Ovary (tissue), 9 donors: ENCODE results near the gene CHD5. TPM values are rescaled to one million over a fixed set of nuclear protein-coding genes. Genes with fewer than 3 reads are reported as not detected.

Source experiments
- DNase-seq, 5 donors: peaks; one replicate each; pipeline ENCODE4 v3.0.0-alpha.2; 2019 to 2020
- H3K27ac ChIP-seq, 2 donors: fragments of 200-600 bp; one replicate each; pipeline versions ENCODE4 v1.5.1 to v1.8.0; 2019 to 2022
- H3K27me3 ChIP-seq: fragments of 200-600 bp; one replicate; pipeline ENCODE4 v1.8.0; 2022
- H3K36me3 ChIP-seq: fragments of 200-600 bp; sonication (generic); one replicate; pipeline ENCODE4 v1.5.1; 2019
- H3K4me1 ChIP-seq: one replicate; pipeline ENCODE4 v1.8.1; 2013; ENCODE audit warnings: mild to moderate bottlenecking, moderate library complexity; ENCODE audit not compliant: insufficient read depth
- H3K4me3 ChIP-seq: fragments of 200-600 bp; sonication (generic); one replicate; pipeline ENCODE4 v1.5.1; 2017
- H3K9me3 ChIP-seq, 2 donors: fragments of 200-600 bp in 1 of 2; sonication (generic) in 1 of 2; one replicate each; pipeline versions ENCODE4 v1.5.1 to v1.8.1; 2013 to 2019; ENCODE audit warnings: mild to moderate bottlenecking in 1 of 2, moderate library complexity in 1 of 2
- EP300 ChIP-seq: sonication (generic); formaldehyde crosslinking; IDR thresholded peaks from one replicate; pipeline ENCODE4 v1.6.1; 2017; ENCODE audit warnings: antibody characterized with exemption
- POLR2A ChIP-seq: fragments of 450-650 bp; IDR thresholded peaks from one replicate; pipeline ENCODE4 v1.6.1; 2017; ENCODE audit warnings: antibody characterized with exemption, mild to moderate bottlenecking, moderate library complexity
- WGBS, 3 donors: extraction: QIAGEN DNeasy Blood & Tissue Kit in 1 of 3; methylation state at CpG; one replicate each; pipeline versions ENCODE4 v1.1.5 to v1.1.7; 2013 to 2017; 5-methylcytosine and 5-hydroxymethylcytosine counted together
- intact Hi-C, 4 donors: fragments of 100-400 bp; cut with DNase I; formaldehyde crosslinking; loops; one replicate each; pipeline versions ENCODE4 v1.11.0 to v1.15.1; 2022 to 2023
- polyA plus RNA-seq, 2 donors: library from polyadenylated mRNA; stranded (reverse); fragments of 200-250 nt in 1 of 2; fragments of 350-450 nt in 1 of 2; fragmentation: Illumina TruSeq in 1 of 2; extraction: RNeasy Lipid Tissue Mini Kit (QIAGEN cat#74804) in 1 of 2; gene quantifications; one replicate each; pipeline ENCODE4 v1.2.3, GENCODE V29; 2013 to 2014
- total RNA-seq, 7 donors: library from RNA; depleted of rRNA in 2 of 7; stranded (reverse); fragments of >200 nt in 2 of 7; fragmentation: NEBNext Ultra II Directional in 3 of 7; extraction: Animal tissue kit (Norgen Biotek cat#: 25700) in 3 of 7; gene quantifications; one replicate each; pipeline versions ENCODE4 v1.1.0 to v1.2.4, GENCODE V29; 2016 to 2023
- TF ChIP-seq, protein P1 (sequence below), 3 donors: fragments of 450-650 bp in 2 of 3; fragments of 200-600 bp in 1 of 3; IDR thresholded peaks; one replicate each; pipeline versions ENCODE4 v1.5.1 to v1.8.0; 2016 to 2022; ENCODE audit warnings: antibody characterized with exemption in 3 of 3, mild to moderate bottlenecking in 1 of 3
- donor health status: DM: no; HTN: no; CAD: no; lungs with moderate emphysema.
- donor health status: DM: no; HTN: no; CAD: no.
- donor health status: Bipolar disorder and iron deficiency.
- donor health status: DM: yes; HTN: yes; CAD: no.
- donor health status: DM: no; HTN: no; CAD: no.
- donor health status: DM: yes; HTN: yes; CAD: no.

The CHD5 gene
- total and polyA plus RNA-seq, 9 donors: under 0.01 to 0.54 (median 0.23) TPM

DNA sequence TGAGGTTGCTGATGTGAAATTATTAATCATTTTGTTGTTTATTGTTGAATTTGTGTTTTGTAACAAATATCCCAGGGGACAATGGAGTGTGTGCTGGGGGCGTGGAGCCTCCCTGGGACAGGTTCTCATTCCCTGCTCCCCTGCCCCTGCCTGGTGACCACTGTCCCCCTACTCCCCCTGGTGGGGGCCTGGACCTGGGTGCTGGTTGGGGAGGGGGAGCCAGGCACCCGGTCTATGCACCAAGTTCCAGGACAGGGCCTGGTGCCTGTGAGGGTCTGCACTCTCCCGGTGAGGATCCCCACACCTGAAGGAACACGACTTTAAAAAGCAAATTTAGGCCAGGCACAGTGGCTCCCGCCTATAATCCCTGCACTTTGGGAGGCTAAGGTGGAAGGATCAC, 42.4 kb downstream of the CHD5 start:
- no peaks in the 10 kb centered on the region for H3K36me3 ChIP-seq
- H3K27ac ChIP-seq: no peak overlapping the region
- no peaks in the 10 kb centered on the region for H3K27me3 ChIP-seq
- TF ChIP-seq POLR2A: no peak
- TF ChIP-seq, protein P1, sequence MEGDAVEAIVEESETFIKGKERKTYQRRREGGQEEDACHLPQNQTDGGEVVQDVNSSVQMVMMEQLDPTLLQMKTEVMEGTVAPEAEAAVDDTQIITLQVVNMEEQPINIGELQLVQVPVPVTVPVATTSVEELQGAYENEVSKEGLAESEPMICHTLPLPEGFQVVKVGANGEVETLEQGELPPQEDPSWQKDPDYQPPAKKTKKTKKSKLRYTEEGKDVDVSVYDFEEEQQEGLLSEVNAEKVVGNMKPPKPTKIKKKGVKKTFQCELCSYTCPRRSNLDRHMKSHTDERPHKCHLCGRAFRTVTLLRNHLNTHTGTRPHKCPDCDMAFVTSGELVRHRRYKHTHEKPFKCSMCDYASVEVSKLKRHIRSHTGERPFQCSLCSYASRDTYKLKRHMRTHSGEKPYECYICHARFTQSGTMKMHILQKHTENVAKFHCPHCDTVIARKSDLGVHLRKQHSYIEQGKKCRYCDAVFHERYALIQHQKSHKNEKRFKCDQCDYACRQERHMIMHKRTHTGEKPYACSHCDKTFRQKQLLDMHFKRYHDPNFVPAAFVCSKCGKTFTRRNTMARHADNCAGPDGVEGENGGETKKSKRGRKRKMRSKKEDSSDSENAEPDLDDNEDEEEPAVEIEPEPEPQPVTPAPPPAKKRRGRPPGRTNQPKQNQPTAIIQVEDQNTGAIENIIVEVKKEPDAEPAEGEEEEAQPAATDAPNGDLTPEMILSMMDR (IDR thresholded peaks at IDR 0.05): no peak
- no peak for TF ChIP-seq EP300
- H3K4me3 ChIP-seq: no peak overlapping the region
- H3K9me3 ChIP-seq: no peaks in the 10 kb centered on the region
- intact Hi-C loops: no loop called here
- H3K4me1 ChIP-seq: no peaks in the 10 kb centered on the region
- DNase-seq: no peak
- 74 to 81% (median 76%) methylated on average over 5 of the region's 5 CpGs for WGBS, 3 donors

GRCh38 chr1:6136516-6137220, 43.5 kb downstream of the CHD5 start:
- H3K27ac ChIP-seq: no peak overlapping the region
- intact Hi-C loops: no loop called here
- H3K4me1 ChIP-seq: no peaks in the 10 kb centered on the region
- no peak overlapping the region for H3K4me3 ChIP-seq
- no peak for DNase-seq
- no peaks in the 10 kb centered on the region for H3K36me3 ChIP-seq
- WGBS, 3 donors: 72 to 83% (median 82%) methylated on average over 16 of the region's 16 CpGs
- TF ChIP-seq, protein P1 (IDR thresholded peaks at IDR 0.05): no peak
- no peak for TF ChIP-seq EP300
- no peak for TF ChIP-seq POLR2A
- H3K9me3 ChIP-seq: no peaks in the 10 kb centered on the region
- no peaks in the 10 kb centered on the region for H3K27me3 ChIP-seq

- TF ChIP-seq POLR2A (no peak), EP300 (no peak)
- TF ChIP-seq, protein P1 (IDR thresholded peaks at IDR 0.05): no peak
- Histone ChIP-seq H3K27me3 (no peaks in the 10 kb centered on the region), H3K4me3 (no peak overlapping the region), H3K27ac (no peak overlapping the region), H3K36me3 (no peaks in the 10 kb centered on the region), H3K9me3 (no peaks in the 10 kb centered on the region), H3K4me1 (no peaks in the 10 kb centered on the region)
- DNase-seq: no peak
- intact Hi-C loops: no loop called here
- WGBS, 3 donors: 72 to 76% (median 74%) methylated on average over 21 to 22 of the region's 22 CpGs
Observed at GRCh38 chr1:6134741-6135510, 45.2 kb downstream of the CHD5 start.

DNA sequence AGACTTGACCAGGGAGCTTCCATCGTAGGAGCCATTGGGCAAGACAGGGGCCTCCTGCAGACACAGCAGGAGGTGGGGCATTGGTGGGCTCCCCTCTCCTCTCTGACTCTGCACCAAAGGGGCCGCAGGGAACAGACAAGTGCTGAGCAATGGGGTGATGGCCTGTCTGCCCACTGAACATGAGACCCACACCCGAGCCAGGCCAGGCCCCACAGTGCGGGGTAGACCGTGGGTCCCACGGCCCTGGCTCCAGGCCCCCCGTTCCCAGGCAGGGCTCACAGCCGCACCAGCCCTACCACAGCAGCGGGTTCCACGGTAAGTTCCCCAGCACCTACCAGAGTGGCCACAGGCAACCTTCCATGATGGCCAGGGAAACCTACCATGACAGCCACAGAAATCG, 45.9 kb downstream of the CHD5 start:
- DNase-seq: no peak

More for the DNA sequence above, 45.9 kb downstream of the CHD5 start:
- Histone ChIP-seq H3K9me3 (no peaks in the 10 kb centered on the region), H3K4me3 (no peak overlapping the region), H3K4me1 (no peaks in the 10 kb centered on the region), H3K36me3 (no peaks in the 10 kb centered on the region), H3K27me3 (no peaks in the 10 kb centered on the region), H3K27ac (no peak overlapping the region)
- intact Hi-C loops: no loop called here
- WGBS, 3 donors: 87 to 92% (median 89%) methylated on average over 7 to 11 of the region's 11 CpGs
- TF ChIP-seq, protein P1 (IDR thresholded peaks at IDR 0.05): no peak
- no peak for TF ChIP-seq EP300
- TF ChIP-seq POLR2A: no peak
